WTC11 (cell line): ENCODE measurements around the gene ATP6AP1. TPM values are rescaled to one million over a fixed set of nuclear protein-coding genes. Genes with fewer than 3 reads are reported as not detected.

ENCODE experiments used
- ATAC-seq: fragments of 200-7000 bp; cut with Tn5 transposase; 2 replicates; pipeline ENCODE4 v1.10.0; 2021; ENCODE audit warnings: mild to moderate bottlenecking, moderate library complexity
- CTCF ChIA-PET: fragments of 300-600 bp; sonication (Branson Sonifier 250); formaldehyde crosslinking; loops from one replicate; lab custom pipeline; 2021; ENCODE audit warnings: antibody characterized with exemption; lab: Charles Lee
- POLR2A ChIA-PET: fragments of 350-600 bp; sonication (Branson Sonifier 250); formaldehyde crosslinking; loops from one replicate; lab custom pipeline; 2021; ENCODE audit warnings: antibody characterized with exemption; lab: Charles Lee
- DNase-seq: peaks from one replicate; pipeline ENCODE4 v3.0.0; 2021; ENCODE audit warnings: low spot score
- H3K27ac Mint-ChIP-seq: 2 replicates; pipeline ENCODE4 v1.8.0; 2021; ENCODE audit warnings: mixed read lengths
- H3K27me3 Mint-ChIP-seq: 2 replicates; pipeline ENCODE4 v1.8.0; 2021; ENCODE audit warnings: low read depth, mild to moderate bottlenecking, moderate library complexity, mixed read lengths
- H3K36me3 Mint-ChIP-seq: 2 replicates; pipeline ENCODE4 v1.8.0; 2021; ENCODE audit warnings: mixed read lengths
- H3K4me1 Mint-ChIP-seq: 2 replicates; pipeline ENCODE4 v1.8.0; 2022; ENCODE audit warnings: mixed read lengths
- H3K4me3 Mint-ChIP-seq: 2 replicates; pipeline ENCODE4 v1.8.0; 2021; ENCODE audit warnings: mild to moderate bottlenecking, moderate library complexity, mixed read lengths
- H3K9me3 Mint-ChIP-seq: 2 replicates; pipeline ENCODE4 v1.8.0; 2021; ENCODE audit warnings: mixed read lengths
- ATF2 ChIP-seq: sonication (generic); formaldehyde crosslinking; IDR thresholded peaks from 2 replicates; pipeline ENCODE4 v1.8.1; 2022; ENCODE audit warnings: low read depth, missing genetic modification reagents, borderline replicate concordance
- CREB1 ChIP-seq: sonication (generic); formaldehyde crosslinking; IDR thresholded peaks from 2 replicates; pipeline ENCODE4 v1.8.0; 2023; ENCODE audit warnings: mild to moderate bottlenecking, missing genetic modification reagents
- E2F4 ChIP-seq: sonication (generic); formaldehyde crosslinking; IDR thresholded peaks from 2 replicates; pipeline ENCODE4 v1.8.1; 2022; ENCODE audit warnings: low read depth, mild to moderate bottlenecking, moderate library complexity, missing genetic modification reagents, borderline replicate concordance
- ESRRA ChIP-seq: sonication (generic); formaldehyde crosslinking; IDR thresholded peaks from 2 replicates; pipeline ENCODE4 v1.8.1; 2022; ENCODE audit warnings: mild to moderate bottlenecking, missing genetic modification reagents, borderline replicate concordance
- ETV6 ChIP-seq: sonication (generic); formaldehyde crosslinking; IDR thresholded peaks from 2 replicates; pipeline ENCODE4 v1.8.1; 2022; ENCODE audit warnings: mild to moderate bottlenecking, missing genetic modification reagents
- GABPB1 ChIP-seq: sonication (generic); formaldehyde crosslinking; IDR thresholded peaks from 2 replicates; pipeline ENCODE4 v1.8.1; 2023; ENCODE audit warnings: mild to moderate bottlenecking, missing genetic modification reagents
- GTF2I ChIP-seq: fragments of 250-450 bp; sonication (Bioruptor Pico); conservative IDR thresholded peaks from 2 replicates; pipeline ENCODE4 v1.4.0; 2021; ENCODE audit warnings: mild to moderate bottlenecking
- MAX ChIP-seq: sonication (generic); formaldehyde crosslinking; IDR thresholded peaks from 2 replicates; pipeline ENCODE4 v1.8.0; 2022; ENCODE audit warnings: mild to moderate bottlenecking, missing genetic modification reagents
- NFATC4 ChIP-seq: fragments of 250-450 bp; sonication (Bioruptor Pico); IDR thresholded peaks from 2 replicates; pipeline ENCODE4 v1.9.0; 2021; ENCODE audit warnings: mild to moderate bottlenecking
- NFE2L1 ChIP-seq: sonication (generic); formaldehyde crosslinking; IDR thresholded peaks from 2 replicates; pipeline ENCODE4 v1.8.1; 2023; ENCODE audit warnings: missing genetic modification reagents
- NR3C1 ChIP-seq: sonication (generic); formaldehyde crosslinking; conservative IDR thresholded peaks from 2 replicates; pipeline ENCODE4 v1.8.1; 2023; ENCODE audit warnings: low read depth, mild to moderate bottlenecking, missing genetic modification reagents
- RELA ChIP-seq: sonication (generic); formaldehyde crosslinking; IDR thresholded peaks from 2 replicates; pipeline ENCODE4 v1.8.1; 2022; ENCODE audit warnings: missing genetic modification reagents, mild to moderate bottlenecking, borderline replicate concordance
- TEAD1 ChIP-seq: sonication (generic); formaldehyde crosslinking; IDR thresholded peaks from 2 replicates; pipeline ENCODE4 v1.8.0; 2022; ENCODE audit warnings: mild to moderate bottlenecking, missing genetic modification reagents
- ZBTB21 ChIP-seq: sonication (generic); formaldehyde crosslinking; IDR thresholded peaks from 2 replicates; pipeline ENCODE4 v1.8.1; 2023; ENCODE audit warnings: mild to moderate bottlenecking, missing genetic modification reagents, borderline replicate concordance
- ZNF396 ChIP-seq: fragments of 250-450 bp; sonication (Bioruptor Pico); IDR thresholded peaks from 2 replicates; pipeline ENCODE4 v1.8.0; 2021; ENCODE audit warnings: mild to moderate bottlenecking, moderate library complexity, borderline replicate concordance
- ZNF416 ChIP-seq: fragments of 250-450 bp; sonication (Bioruptor Pico); IDR thresholded peaks from 2 replicates; pipeline ENCODE4 v1.9.0; 2021; ENCODE audit warnings: mild to moderate bottlenecking, inconsistent platforms
- total RNA-seq: library from RNA; stranded (reverse); gene quantifications from 3 replicates; pipeline ENCODE4 v1.2.3, GENCODE V29; 2021
- TF ChIP-seq, protein P1 (sequence below): sonication (generic); formaldehyde crosslinking; IDR thresholded peaks from 2 replicates; pipeline ENCODE4 v1.8.0; 2023; ENCODE audit warnings: missing genetic modification reagents, mild to moderate bottlenecking, borderline replicate concordance
- TF ChIP-seq, protein P2 (sequence below): fragments of 250-450 bp; sonication (Bioruptor Pico); IDR thresholded peaks from 2 replicates; pipeline ENCODE4 v1.8.0; 2021; ENCODE audit warnings: mild to moderate bottlenecking
- TF ChIP-seq, protein P3 (sequence below): sonication (generic); formaldehyde crosslinking; conservative IDR thresholded peaks from 2 replicates; pipeline ENCODE4 v1.8.1; 2023; ENCODE audit warnings: mild to moderate bottlenecking, low read depth, missing genetic modification reagents, moderate library complexity
- TF ChIP-seq, protein P4 (sequence below): sonication (generic); formaldehyde crosslinking; IDR thresholded peaks from 2 replicates; pipeline ENCODE4 v1.8.1; 2022; ENCODE audit warnings: mild to moderate bottlenecking, moderate library complexity, missing genetic modification reagents

ATP6AP1 gene
- total RNA-seq, 1 experiment from 2014 or later: 43.9 TPM

DNA sequence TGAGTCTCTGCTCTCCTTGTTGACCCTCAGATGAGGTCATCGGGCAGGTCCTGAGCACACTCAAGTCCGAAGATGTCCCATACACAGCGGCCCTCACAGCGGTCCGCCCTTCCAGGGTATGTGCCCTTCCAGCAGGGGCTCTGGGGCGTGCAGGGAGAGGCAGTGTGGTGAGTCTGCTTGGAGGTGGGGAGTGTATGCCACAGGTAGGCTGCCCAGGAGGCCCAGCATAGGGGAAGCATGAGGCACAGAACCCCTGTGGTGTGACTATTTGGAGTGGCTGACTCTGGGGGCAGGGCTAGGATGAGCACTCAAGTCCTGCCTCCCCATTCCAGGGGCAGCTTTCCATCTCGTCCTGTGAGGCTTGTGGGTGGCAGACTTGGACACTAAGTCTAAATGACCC lies 5.1 kb downstream of the ATP6AP1 start:
- Mint-ChIP-seq H3K9me3 (no peaks in the 10 kb centered on the region), H3K4me3 (no peak overlapping the region), H3K4me1 (peaks cover 27% of the 10 kb centered on the region)

GRCh38 chrX:154434394-154435168 lies 6.1 kb downstream of the ATP6AP1 start:
- ChIA-PET CTCF (no interaction called here), POLR2A (no interaction called here)
- H3K4me1 Mint-ChIP-seq: peaks cover 22% of the 10 kb centered on the region
- no peak for DNase-seq
- ATAC-seq: no peak
- H3K4me3 Mint-ChIP-seq: no peak overlapping the region
- H3K27ac Mint-ChIP-seq: no peak overlapping the region
- peaks cover 12% of the 10 kb centered on the region; the same call in 1 of the 2 replicates for H3K36me3 Mint-ChIP-seq
- no peaks in the 10 kb centered on the region for H3K9me3 Mint-ChIP-seq
- H3K27me3 Mint-ChIP-seq: no peaks in the 10 kb centered on the region
- TF ChIP-seq ESRRA (CRISPR knock-in tag) (no peak), NFE2L1 (CRISPR knock-in tag) (no peak), E2F4 (CRISPR knock-in tag) (no peak), CREB1 (no peak), NR3C1 (CRISPR knock-in tag) (no peak), MAX (CRISPR knock-in tag) (no peak), ETV6 (CRISPR knock-in tag) (no peak), ZNF416 (no peak), TEAD1 (CRISPR knock-in tag) (no peak), GABPB1 (CRISPR knock-in tag) (no peak), ZBTB21 (no peak), NFATC4 (no peak), ATF2 (CRISPR knock-in tag) (no peak)
- TF ChIP-seq, protein P1, sequence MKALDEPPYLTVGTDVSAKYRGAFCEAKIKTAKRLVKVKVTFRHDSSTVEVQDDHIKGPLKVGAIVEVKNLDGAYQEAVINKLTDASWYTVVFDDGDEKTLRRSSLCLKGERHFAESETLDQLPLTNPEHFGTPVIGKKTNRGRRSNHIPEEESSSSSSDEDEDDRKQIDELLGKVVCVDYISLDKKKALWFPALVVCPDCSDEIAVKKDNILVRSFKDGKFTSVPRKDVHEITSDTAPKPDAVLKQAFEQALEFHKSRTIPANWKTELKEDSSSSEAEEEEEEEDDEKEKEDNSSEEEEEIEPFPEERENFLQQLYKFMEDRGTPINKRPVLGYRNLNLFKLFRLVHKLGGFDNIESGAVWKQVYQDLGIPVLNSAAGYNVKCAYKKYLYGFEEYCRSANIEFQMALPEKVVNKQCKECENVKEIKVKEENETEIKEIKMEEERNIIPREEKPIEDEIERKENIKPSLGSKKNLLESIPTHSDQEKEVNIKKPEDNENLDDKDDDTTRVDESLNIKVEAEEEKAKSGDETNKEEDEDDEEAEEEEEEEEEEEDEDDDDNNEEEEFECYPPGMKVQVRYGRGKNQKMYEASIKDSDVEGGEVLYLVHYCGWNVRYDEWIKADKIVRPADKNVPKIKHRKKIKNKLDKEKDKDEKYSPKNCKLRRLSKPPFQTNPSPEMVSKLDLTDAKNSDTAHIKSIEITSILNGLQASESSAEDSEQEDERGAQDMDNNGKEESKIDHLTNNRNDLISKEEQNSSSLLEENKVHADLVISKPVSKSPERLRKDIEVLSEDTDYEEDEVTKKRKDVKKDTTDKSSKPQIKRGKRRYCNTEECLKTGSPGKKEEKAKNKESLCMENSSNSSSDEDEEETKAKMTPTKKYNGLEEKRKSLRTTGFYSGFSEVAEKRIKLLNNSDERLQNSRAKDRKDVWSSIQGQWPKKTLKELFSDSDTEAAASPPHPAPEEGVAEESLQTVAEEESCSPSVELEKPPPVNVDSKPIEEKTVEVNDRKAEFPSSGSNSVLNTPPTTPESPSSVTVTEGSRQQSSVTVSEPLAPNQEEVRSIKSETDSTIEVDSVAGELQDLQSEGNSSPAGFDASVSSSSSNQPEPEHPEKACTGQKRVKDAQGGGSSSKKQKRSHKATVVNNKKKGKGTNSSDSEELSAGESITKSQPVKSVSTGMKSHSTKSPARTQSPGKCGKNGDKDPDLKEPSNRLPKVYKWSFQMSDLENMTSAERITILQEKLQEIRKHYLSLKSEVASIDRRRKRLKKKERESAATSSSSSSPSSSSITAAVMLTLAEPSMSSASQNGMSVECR: no peak

More for the DNA sequence above, 5.1 kb downstream of the ATP6AP1 start:
- TF ChIP-seq GABPB1 (CRISPR knock-in tag): no peak
- TF ChIP-seq, protein P2, sequence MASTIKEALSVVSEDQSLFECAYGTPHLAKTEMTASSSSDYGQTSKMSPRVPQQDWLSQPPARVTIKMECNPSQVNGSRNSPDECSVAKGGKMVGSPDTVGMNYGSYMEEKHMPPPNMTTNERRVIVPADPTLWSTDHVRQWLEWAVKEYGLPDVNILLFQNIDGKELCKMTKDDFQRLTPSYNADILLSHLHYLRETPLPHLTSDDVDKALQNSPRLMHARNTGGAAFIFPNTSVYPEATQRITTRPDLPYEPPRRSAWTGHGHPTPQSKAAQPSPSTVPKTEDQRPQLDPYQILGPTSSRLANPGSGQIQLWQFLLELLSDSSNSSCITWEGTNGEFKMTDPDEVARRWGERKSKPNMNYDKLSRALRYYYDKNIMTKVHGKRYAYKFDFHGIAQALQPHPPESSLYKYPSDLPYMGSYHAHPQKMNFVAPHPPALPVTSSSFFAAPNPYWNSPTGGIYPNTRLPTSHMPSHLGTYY (CRISPR knock-in tag): no peak
- TF ChIP-seq, protein P3, sequence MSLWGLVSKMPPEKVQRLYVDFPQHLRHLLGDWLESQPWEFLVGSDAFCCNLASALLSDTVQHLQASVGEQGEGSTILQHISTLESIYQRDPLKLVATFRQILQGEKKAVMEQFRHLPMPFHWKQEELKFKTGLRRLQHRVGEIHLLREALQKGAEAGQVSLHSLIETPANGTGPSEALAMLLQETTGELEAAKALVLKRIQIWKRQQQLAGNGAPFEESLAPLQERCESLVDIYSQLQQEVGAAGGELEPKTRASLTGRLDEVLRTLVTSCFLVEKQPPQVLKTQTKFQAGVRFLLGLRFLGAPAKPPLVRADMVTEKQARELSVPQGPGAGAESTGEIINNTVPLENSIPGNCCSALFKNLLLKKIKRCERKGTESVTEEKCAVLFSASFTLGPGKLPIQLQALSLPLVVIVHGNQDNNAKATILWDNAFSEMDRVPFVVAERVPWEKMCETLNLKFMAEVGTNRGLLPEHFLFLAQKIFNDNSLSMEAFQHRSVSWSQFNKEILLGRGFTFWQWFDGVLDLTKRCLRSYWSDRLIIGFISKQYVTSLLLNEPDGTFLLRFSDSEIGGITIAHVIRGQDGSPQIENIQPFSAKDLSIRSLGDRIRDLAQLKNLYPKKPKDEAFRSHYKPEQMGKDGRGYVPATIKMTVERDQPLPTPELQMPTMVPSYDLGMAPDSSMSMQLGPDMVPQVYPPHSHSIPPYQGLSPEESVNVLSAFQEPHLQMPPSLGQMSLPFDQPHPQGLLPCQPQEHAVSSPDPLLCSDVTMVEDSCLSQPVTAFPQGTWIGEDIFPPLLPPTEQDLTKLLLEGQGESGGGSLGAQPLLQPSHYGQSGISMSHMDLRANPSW (CRISPR knock-in tag): no peak
- no peak for TF ChIP-seq RELA
- no peak for TF ChIP-seq GTF2I
- TF ChIP-seq ZNF396: no peak
- TF ChIP-seq, protein P4, sequence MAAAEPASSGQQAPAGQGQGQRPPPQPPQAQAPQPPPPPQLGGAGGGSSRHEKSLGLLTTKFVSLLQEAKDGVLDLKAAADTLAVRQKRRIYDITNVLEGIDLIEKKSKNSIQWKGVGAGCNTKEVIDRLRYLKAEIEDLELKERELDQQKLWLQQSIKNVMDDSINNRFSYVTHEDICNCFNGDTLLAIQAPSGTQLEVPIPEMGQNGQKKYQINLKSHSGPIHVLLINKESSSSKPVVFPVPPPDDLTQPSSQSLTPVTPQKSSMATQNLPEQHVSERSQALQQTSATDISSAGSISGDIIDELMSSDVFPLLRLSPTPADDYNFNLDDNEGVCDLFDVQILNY (CRISPR knock-in tag): no peak
- TF ChIP-seq, all 79 proteins: peak for 0
- POLR2A ChIA-PET: no interaction called here
- H3K36me3 Mint-ChIP-seq: peaks cover 10% of the 10 kb centered on the region; the same call in 1 of the 2 replicates
- H3K27ac Mint-ChIP-seq: no peak overlapping the region
- DNase-seq (no peak), ATAC-seq (no peak)
- no peaks in the 10 kb centered on the region for H3K27me3 Mint-ChIP-seq
- CTCF ChIA-PET: no interaction called here
